ENCODE results near the gene TMEM223.
"Not testable (repeated sequence)": the region's sequence is repeated elsewhere in the genome, so short reads cannot be mapped to it uniquely, and the experiment has no call there.

The TMEM223 gene

GRCh38 chr11:62752177-62752785, 39.5 kb downstream of the TMEM223 start:
- DNase-seq: no peak

DNA sequence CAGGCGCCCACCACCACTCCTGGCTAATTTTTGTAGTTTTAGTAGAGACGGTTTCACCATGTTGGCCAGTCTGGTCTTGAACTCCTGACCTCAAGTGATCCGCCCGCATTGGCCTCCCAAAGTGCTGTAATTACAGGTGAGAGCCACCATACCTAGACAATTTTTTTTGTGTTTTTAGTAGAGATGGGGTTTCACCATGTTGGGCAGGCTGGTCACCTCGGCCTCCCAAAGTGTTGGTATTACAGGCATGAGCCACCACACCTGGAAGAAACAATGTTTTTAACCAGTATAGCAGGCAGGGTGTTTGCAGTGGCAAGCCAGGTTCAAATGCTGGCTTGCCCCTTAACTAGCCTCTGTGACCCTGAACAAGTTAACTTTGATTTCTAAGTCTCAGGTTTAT, 41.9 kb downstream of the TMEM223 start:
- not testable (repeated sequence) for DNase-seq

DNA sequence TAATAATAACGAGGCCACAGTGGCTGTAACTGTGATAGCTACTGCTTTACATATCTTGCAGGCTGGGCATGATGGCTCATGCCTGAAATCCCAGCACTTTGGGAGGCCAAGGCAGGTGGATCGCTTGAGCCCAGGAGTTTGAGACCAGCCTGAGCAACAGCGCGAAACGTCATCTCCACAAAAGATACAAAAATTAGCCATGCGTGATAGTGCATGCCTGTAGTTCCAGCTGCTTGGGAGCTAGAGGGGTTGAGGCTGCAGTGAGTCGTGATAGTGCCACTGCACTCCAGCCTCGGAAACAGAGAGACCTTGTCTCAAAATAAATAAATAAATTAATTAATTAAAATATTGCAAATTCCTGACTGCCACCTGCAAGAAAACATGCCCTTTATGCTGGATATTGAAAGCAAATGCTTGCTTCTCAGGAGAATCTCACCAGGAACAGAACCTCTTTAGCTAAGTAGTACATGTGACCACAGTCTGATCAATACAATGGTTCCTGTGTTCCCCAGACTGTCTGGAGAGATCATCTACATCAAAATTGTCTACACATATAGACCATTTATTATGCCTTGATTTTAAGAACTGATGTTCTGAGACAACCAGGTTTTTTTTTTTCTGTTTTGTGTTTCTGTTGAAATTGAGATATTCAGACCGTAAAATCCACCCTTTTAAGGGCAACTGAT, 44.2 kb downstream of the TMEM223 start:
- no peak for DNase-seq

Measured in CD4-positive, alpha-beta T cell treated with Interferon gamma for 1 hour (primary cell).